Stomach (tissue), 9 donors: Measurements from ENCODE around the gene SLFN12L. TPM values are rescaled to one million over a fixed set of nuclear protein-coding genes. Genes with fewer than 3 reads are reported as not detected.
"Not testable (repeated sequence)": the region's sequence is repeated elsewhere in the genome, so short reads cannot be mapped to it uniquely, and the experiment has no call there.

ENCODE experiments used
- DNase-seq, 2 donors: peaks; one replicate each; pipeline versions ENCODE4 v3.0.0 to v3.0.0-alpha.2; 2013 to 2019
- H3K27ac ChIP-seq, 5 donors: fragments of 200-600 bp in 4 of 5; sonication (generic) in 4 of 5; one replicate each; pipeline ENCODE4 v1.5.1; 2013 to 2019; ENCODE audit warnings: mild to moderate bottlenecking in 1 of 5, moderate library complexity in 1 of 5
- H3K27me3 ChIP-seq, 3 donors: fragments of 200-600 bp; sonication (generic); one replicate each; pipeline ENCODE4 v1.5.1; 2017 to 2019; ENCODE audit warnings: mixed run types in 1 of 3
- H3K36me3 ChIP-seq, 4 donors: fragments of 200-600 bp; sonication (generic); 1 replicate in 3 of 4; 2 replicates in 1 of 4; pipeline ENCODE4 v1.5.1; 2016 to 2019
- H3K4me1 ChIP-seq, 4 donors: fragments of 200-600 bp; sonication (generic); one replicate each; pipeline ENCODE4 v1.5.1; 2016 to 2019
- H3K4me3 ChIP-seq, 4 donors: fragments of 200-600 bp; sonication (generic) in 3 of 4; one replicate each; pipeline ENCODE4 v1.5.1; 2016 to 2019; ENCODE audit warnings: mild to moderate bottlenecking in 1 of 4
- H3K9me3 ChIP-seq, 4 donors: fragments of 200-600 bp; sonication (generic); one replicate each; pipeline ENCODE4 v1.5.1; 2016 to 2019
- EP300 ChIP-seq: sonication (generic); formaldehyde crosslinking; IDR thresholded peaks from one replicate; pipeline ENCODE4 v1.6.1; 2017; ENCODE audit warnings: antibody characterized with exemption
- POLR2A ChIP-seq, 4 donors: fragments of 450-650 bp; IDR thresholded peaks; one replicate each; pipeline ENCODE4 v1.6.1; 2016; ENCODE audit warnings: antibody characterized with exemption in 4 of 4, control low read depth in 2 of 4, mild to moderate bottlenecking in 1 of 4, moderate library complexity in 1 of 4
- POLR2AphosphoS5 ChIP-seq, 3 donors: sonication (generic); formaldehyde crosslinking; IDR thresholded peaks; one replicate each; pipeline ENCODE4 v1.6.1; 2016; ENCODE audit warnings: antibody characterized with exemption in 3 of 3
- WGBS, 5 donors: extraction: QIAGEN DNeasy Blood & Tissue Kit in 3 of 5; methylation state at CpG; one replicate each; pipeline versions ENCODE4 v1.1.5 to v1.1.7; 2013 to 2018; 5-methylcytosine and 5-hydroxymethylcytosine counted together
- intact Hi-C: fragments of 100-400 bp; cut with DNase I; formaldehyde crosslinking; loops from one replicate; pipeline ENCODE4 v1.15.1; 2023; ENCODE audit warnings: low total_unique reads
- polyA plus RNA-seq, 3 donors: library from polyadenylated mRNA; stranded (reverse); fragments of 200-250 nt; gene quantifications; one replicate each; pipeline ENCODE4 v1.2.3, GENCODE V29; 2013
- total RNA-seq, 5 donors: library from RNA; depleted of rRNA; stranded (reverse); fragments of >200 nt; gene quantifications; one replicate each; pipeline versions ENCODE4 v1.1.0 to v1.2.3, GENCODE V29; 2014 to 2016
- TF ChIP-seq, protein P1 (sequence below), 7 experiments: fragments of 450-650 bp in 4 of 7; fragments of 200-600 bp in 3 of 7; sonication (generic) in 3 of 7; IDR thresholded peaks; one replicate each; pipeline ENCODE4 v1.5.1; 2016 to 2019; ENCODE audit warnings: antibody characterized with exemption in 7 of 7, control low read depth in 2 of 7, mild to moderate bottlenecking in 1 of 7
- donor health status: healthy with polysubstance abuse.
- donor health status: Bipolar disorder and iron deficiency.
- donor health status: healthy.

The SLFN12L gene
- total and polyA plus RNA-seq, 8 donors: 0.15 to 7.0 (median 1.7) TPM; not detected in 1

DNA sequence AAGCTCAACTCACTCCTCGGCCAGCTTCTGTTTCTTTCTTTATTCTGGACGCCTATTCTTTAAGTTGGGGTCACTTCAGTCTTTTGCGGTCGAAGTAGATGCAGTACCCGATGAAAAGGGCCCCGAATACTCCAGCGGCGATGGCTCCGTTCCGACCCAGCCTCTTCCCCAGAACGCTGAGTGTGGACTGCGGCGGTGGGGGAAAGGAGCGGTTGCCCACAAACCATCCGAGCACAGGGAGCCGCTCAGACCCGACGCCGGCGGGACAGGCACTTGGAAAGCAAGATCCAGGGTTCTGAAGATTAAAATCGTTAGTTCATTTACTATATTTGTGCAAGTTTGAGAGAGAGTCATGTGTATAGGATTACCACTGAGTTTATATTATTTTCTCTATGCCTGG is 22.5 kb downstream of the SLFN12L start:
- TF ChIP-seq POLR2A (IDR thresholded peaks at IDR 0.05) (no peak), POLR2AphosphoS5 (IDR thresholded peaks at IDR 0.05) (no peak), EP300 (no peak)
- TF ChIP-seq, protein P1, sequence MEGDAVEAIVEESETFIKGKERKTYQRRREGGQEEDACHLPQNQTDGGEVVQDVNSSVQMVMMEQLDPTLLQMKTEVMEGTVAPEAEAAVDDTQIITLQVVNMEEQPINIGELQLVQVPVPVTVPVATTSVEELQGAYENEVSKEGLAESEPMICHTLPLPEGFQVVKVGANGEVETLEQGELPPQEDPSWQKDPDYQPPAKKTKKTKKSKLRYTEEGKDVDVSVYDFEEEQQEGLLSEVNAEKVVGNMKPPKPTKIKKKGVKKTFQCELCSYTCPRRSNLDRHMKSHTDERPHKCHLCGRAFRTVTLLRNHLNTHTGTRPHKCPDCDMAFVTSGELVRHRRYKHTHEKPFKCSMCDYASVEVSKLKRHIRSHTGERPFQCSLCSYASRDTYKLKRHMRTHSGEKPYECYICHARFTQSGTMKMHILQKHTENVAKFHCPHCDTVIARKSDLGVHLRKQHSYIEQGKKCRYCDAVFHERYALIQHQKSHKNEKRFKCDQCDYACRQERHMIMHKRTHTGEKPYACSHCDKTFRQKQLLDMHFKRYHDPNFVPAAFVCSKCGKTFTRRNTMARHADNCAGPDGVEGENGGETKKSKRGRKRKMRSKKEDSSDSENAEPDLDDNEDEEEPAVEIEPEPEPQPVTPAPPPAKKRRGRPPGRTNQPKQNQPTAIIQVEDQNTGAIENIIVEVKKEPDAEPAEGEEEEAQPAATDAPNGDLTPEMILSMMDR (IDR thresholded peaks at IDR 0.05): no peak
- intact Hi-C loops: no loop called here

GRCh38 chr17:35514564-35514963 is 22.9 kb downstream of the SLFN12L start:
- Histone ChIP-seq H3K4me1 (peaks cover 0 to under 1% (median 0%) of the 10 kb centered on the region in 4 donors), H3K27ac (no peak overlapping the region), H3K36me3 (no peaks in the 10 kb centered on the region), H3K27me3 (peaks cover 0 to 42% (median 6%) of the 10 kb centered on the region in 3 donors), H3K9me3 (no peaks in the 10 kb centered on the region), H3K4me3 (no peak overlapping the region)
- intact Hi-C loops: no loop called here
- WGBS, 5 donors: 42 to 55% (median 45%) methylated on average over 2 of the region's 2 CpGs
- TF ChIP-seq POLR2AphosphoS5 (IDR thresholded peaks at IDR 0.05) (no peak), POLR2A (IDR thresholded peaks at IDR 0.05) (no peak)
- no peak for DNase-seq

More for the DNA sequence above, 22.5 kb downstream of the SLFN12L start:
- Histone ChIP-seq H3K27me3 (peaks cover 0 to 42% (median 6%) of the 10 kb centered on the region in 3 donors), H3K4me1 (peaks cover 0 to 5% (median 0%) of the 10 kb centered on the region in 4 donors), H3K9me3 (no peaks in the 10 kb centered on the region), H3K27ac (no peak overlapping the region), H3K36me3 (no peaks in the 10 kb centered on the region), H3K4me3 (no peak overlapping the region)
- WGBS, 5 donors: 47 to 66% (median 58%) methylated on average over 21 of the region's 21 CpGs
- DNase-seq: no peak

- H3K36me3 ChIP-seq: no peaks in the 10 kb centered on the region
- H3K9me3 ChIP-seq: peaks cover 7 to 19% (median 14%) of the 10 kb centered on the region in 4 donors
- no peak for DNase-seq
- no peaks in the 10 kb centered on the region for H3K4me1 ChIP-seq
- H3K27ac ChIP-seq: no peak overlapping the region
- TF ChIP-seq POLR2A (IDR thresholded peaks at IDR 0.05): no peak
- H3K4me3 ChIP-seq: no peak overlapping the region
- intact Hi-C loops: no loop called here
- H3K27me3 ChIP-seq: peaks cover 0 to 14% (median 6%) of the 10 kb centered on the region in 3 donors
- 84 to 96% (median 92%) methylated on average over 2 of the region's 2 CpGs for WGBS, 5 donors
Observed at GRCh38 chr17:35510052-35510451, 27.4 kb downstream of the SLFN12L start.

DNA sequence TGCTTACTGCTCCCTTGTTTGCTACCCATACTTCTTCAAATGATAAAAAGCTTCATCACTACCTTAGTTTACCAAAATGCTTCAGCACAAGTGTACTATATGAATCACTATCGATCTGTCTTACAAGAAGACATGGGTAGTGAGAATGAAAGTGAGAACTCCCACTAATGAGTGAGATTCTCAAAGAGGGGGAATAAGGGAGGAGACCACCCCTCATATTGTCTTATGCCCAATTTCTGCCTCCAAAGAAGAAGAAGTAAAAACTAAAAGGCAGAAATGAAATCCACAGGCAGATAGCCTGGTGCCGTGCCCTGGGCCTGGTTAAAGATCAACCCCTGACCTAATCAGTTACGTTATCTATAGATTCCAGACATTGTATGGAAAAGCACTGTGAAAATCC is 29.8 kb downstream of the SLFN12L start:
- H3K36me3 ChIP-seq, DNase-seq, H3K27ac ChIP-seq, intact Hi-C loops, H3K27me3 ChIP-seq, H3K4me1 ChIP-seq, H3K4me3 ChIP-seq: not testable (repeated sequence)
- peaks cover 7 to 19% (median 14%) of the 10 kb centered on the region in 4 donors for H3K9me3 ChIP-seq
- WGBS, 5 donors: 65 to 82% (median 73%) methylated on average over 3 of the region's 3 CpGs

GRCh38 chr17:35499548-35499947 is 37.9 kb downstream of the SLFN12L start:
- whole genome bisulfite sequencing, 5 donors: 46 to 85% (median 68%) methylated on average over 2 of the region's 2 CpGs
- no peak overlapping the region for H3K4me3 ChIP-seq
- no peak for DNase-seq
- intact Hi-C loops: no loop called here
- peaks cover 0 to 16% (median 7%) of the 10 kb centered on the region in 4 donors for H3K4me1 ChIP-seq
- H3K27ac ChIP-seq: no peak overlapping the region
- H3K9me3 ChIP-seq: no peaks in the 10 kb centered on the region
- no peak for TF ChIP-seq EP300
- TF ChIP-seq, protein P1 (IDR thresholded peaks at IDR 0.05): no peak
- TF ChIP-seq POLR2A (IDR thresholded peaks at IDR 0.05): no peak
- TF ChIP-seq POLR2AphosphoS5 (IDR thresholded peaks at IDR 0.05): no peak
- H3K36me3 ChIP-seq: no peaks in the 10 kb centered on the region
- H3K27me3 ChIP-seq: peaks cover 6 to 73% (median 42%) of the 10 kb centered on the region in 3 donors

GRCh38 chr17:35498448-35499178 is 38.9 kb downstream of the SLFN12L start:
- no peak for TF ChIP-seq POLR2A (IDR thresholded peaks at IDR 0.05)
- TF ChIP-seq, protein P1 (IDR thresholded peaks at IDR 0.05): no peak
- no peak for TF ChIP-seq EP300
- TF ChIP-seq POLR2AphosphoS5 (IDR thresholded peaks at IDR 0.05): no peak
- WGBS, 5 donors: 27 to 35% (median 29%) methylated on average over 12 of the region's 12 CpGs
- intact Hi-C loops: no loop called here
- H3K36me3 ChIP-seq: no peaks in the 10 kb centered on the region
- H3K4me1 ChIP-seq: peaks cover 0 to 16% (median 7%) of the 10 kb centered on the region in 4 donors
- H3K27ac ChIP-seq: no peak overlapping the region
- no peak overlapping the region for H3K4me3 ChIP-seq
- peaks cover 6 to 82% (median 46%) of the 10 kb centered on the region in 3 donors for H3K27me3 ChIP-seq
- no peaks in the 10 kb centered on the region for H3K9me3 ChIP-seq
- no peak for DNase-seq
